ENCODE results near the gene DPYD. TPM values are rescaled to one million over a fixed set of nuclear protein-coding genes. Genes with fewer than 3 reads are reported as not detected.

Gene DPYD
- total and polyA plus RNA-seq, 7 donors: 2.5 to 7.3 (median 5.1) TPM

- 95 to 97% (median 96%) methylated on average over 8 of the region's 8 CpGs for WGBS, 3 donors
- Histone ChIP-seq H3K27me3 (ENCODE audit: insufficient read depth in 3 of 3, low read length in 2 of 3) (no peaks in the 10 kb centered on the region), H3K27ac (no peak overlapping the region), H3K9me3 (no peaks in the 10 kb centered on the region), H3K4me1 (no peaks in the 10 kb centered on the region), H3K4me3 (no peak overlapping the region), H3K36me3 (ENCODE audit: insufficient read depth in 1 of 2, low read depth in 1 of 2) (no peaks in the 10 kb centered on the region)
- no peak for TF ChIP-seq CTCF (IDR thresholded peaks at IDR 0.05)
- ATAC-seq (no peak), DNase-seq (no peak)
- intact Hi-C loops (cut with DNase I): no loop called here
These were observed 589.7 kb downstream of the DPYD start for GRCh38 chr1:97331165-97331564.

GRCh38 chr1:97314685-97315084 is 606.1 kb downstream of the DPYD start:
- Histone ChIP-seq H3K27ac (no peak overlapping the region), H3K36me3 (ENCODE audit: insufficient read depth in 1 of 2, low read depth in 1 of 2) (no peaks in the 10 kb centered on the region), H3K4me3 (no peak overlapping the region), H3K27me3 (ENCODE audit: insufficient read depth in 3 of 3, low read length in 2 of 3) (no peaks in the 10 kb centered on the region), H3K9me3 (no peaks in the 10 kb centered on the region), H3K4me1 (no peaks in the 10 kb centered on the region)
- intact Hi-C loops (cut with DNase I): no loop called here
- ATAC-seq (no peak), DNase-seq (no peak)
- TF ChIP-seq CTCF (IDR thresholded peaks at IDR 0.05): no peak
- 67 to 76% (median 74%) methylated on average over 4 of the region's 4 CpGs for WGBS, 3 donors

GRCh38 chr1:97308131-97308530 is 612.7 kb downstream of the DPYD start:
- intact Hi-C loops (cut with DNase I): no loop called here
- no peak for ATAC-seq

GRCh38 chr1:97307568-97307967 is 613.3 kb downstream of the DPYD start:
- H3K27me3 ChIP-seq (ENCODE audit: insufficient read depth in 3 of 3, low read length in 2 of 3): no peaks in the 10 kb centered on the region
- no peak for ATAC-seq
- H3K4me1 ChIP-seq: no peaks in the 10 kb centered on the region
- no peak overlapping the region for H3K4me3 ChIP-seq
- peaks cover 0 to 8% of the 10 kb centered on the region in 2 donors for H3K36me3 ChIP-seq (ENCODE audit: insufficient read depth in 1 of 2, low read depth in 1 of 2)
- no peak for DNase-seq
- H3K27ac ChIP-seq: no peak overlapping the region
- no peak for TF ChIP-seq CTCF (IDR thresholded peaks at IDR 0.05)
- no peaks in the 10 kb centered on the region for H3K9me3 ChIP-seq
- intact Hi-C loops (cut with DNase I): no loop called here

More at GRCh38 chr1:97308131-97308530, 612.7 kb downstream of the DPYD start:
- Histone ChIP-seq H3K4me3 (no peak overlapping the region), H3K4me1 (no peaks in the 10 kb centered on the region), H3K27ac (no peak overlapping the region), H3K27me3 (ENCODE audit: insufficient read depth in 3 of 3, low read length in 2 of 3) (no peaks in the 10 kb centered on the region), H3K9me3 (no peaks in the 10 kb centered on the region), H3K36me3 (ENCODE audit: insufficient read depth in 1 of 2, low read depth in 1 of 2) (peaks cover 0 to 8% of the 10 kb centered on the region in 2 donors)
- TF ChIP-seq CTCF (IDR thresholded peaks at IDR 0.05): no peak
- no peak for DNase-seq
- WGBS, 3 donors: 79 to 91% (median 81%) methylated on average over 1 of the region's 1 CpG

GRCh38 chr1:97307151-97307550 is 613.7 kb downstream of the DPYD start:
- H3K27ac ChIP-seq: no peak overlapping the region
- 90 to 96% (median 91%) methylated on average over 2 of the region's 2 CpGs for WGBS, 3 donors
- H3K4me1 ChIP-seq: no peaks in the 10 kb centered on the region
- DNase-seq: no peak
- H3K4me3 ChIP-seq: no peak overlapping the region
- no peaks in the 10 kb centered on the region for H3K9me3 ChIP-seq
- intact Hi-C loops (cut with DNase I): no loop called here
- H3K27me3 ChIP-seq (ENCODE audit: insufficient read depth in 3 of 3, low read length in 2 of 3): no peaks in the 10 kb centered on the region
- TF ChIP-seq CTCF (IDR thresholded peaks at IDR 0.05): no peak
- H3K36me3 ChIP-seq (ENCODE audit: insufficient read depth in 1 of 2, low read depth in 1 of 2): peaks cover 0 to 8% of the 10 kb centered on the region in 2 donors
- ATAC-seq: no peak

Measured in psoas muscle (tissue), 8 donors.